Lower leg skin (tissue), 3 donors: ENCODE results near the gene FBLN2.
A peak's percentile ranks its signal among the peaks of the same experiment; 100 is the strongest.

Experiments used
- POLR2A ChIP-seq, 2 donors: fragments of 450-650 bp; IDR thresholded peaks; one replicate each; pipeline ENCODE4 v1.6.1; 2016 to 2017; ENCODE audit warnings: antibody characterized with exemption in 2 of 2, mild to moderate bottlenecking in 1 of 2, moderate library complexity in 1 of 2
- TF ChIP-seq, protein P1 (sequence below), 3 donors: fragments of 450-650 bp; IDR thresholded peaks; one replicate each; pipeline ENCODE4 v1.5.1; 2016; ENCODE audit warnings: antibody characterized with exemption in 3 of 3, mild to moderate bottlenecking in 3 of 3, moderate library complexity in 2 of 3

DNA sequence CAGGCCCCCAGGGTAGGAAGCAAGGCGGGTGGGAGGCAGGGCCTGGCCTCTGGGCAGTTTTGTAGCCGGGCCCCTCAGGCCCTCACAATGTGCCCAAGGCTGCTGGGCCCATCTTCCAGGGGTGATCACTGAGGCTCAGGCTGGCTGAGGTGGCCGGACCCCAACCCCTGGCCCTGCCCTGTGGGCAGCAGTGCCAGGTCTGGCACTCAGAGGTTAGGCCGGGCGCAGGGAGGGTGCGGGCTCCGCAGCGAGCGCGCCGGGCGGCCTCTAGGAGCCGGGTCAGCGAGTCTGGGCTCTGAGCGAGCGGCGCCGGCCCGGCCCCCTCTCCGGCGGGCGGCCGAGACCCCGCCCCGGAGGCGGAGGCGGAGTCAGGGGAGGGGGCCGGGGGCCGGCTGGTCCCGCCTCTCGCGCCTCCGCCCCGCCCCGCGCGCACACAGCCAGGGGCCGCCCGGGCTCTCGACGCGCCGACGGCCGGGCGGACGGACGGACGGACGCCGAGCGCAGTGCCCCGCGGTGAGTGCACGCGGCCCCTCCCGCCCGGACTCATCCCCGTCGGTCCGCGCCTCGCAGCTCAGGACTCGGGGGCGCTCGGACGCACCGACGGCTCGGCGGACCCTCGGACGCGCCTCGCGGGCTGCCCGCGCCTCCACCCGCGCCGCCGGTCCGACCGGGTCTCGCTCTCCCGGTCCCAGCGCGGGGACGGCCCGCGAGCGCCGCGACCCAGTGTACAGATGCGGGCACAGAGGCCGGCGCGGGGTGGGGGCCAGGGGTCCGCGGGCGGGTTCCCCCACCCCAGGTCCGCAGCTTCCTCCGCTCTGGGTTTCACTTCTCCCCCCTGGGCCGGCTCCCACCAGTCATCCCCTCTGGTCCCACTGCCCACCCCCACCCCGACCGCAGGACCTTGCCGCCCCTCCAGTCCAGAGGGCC lies at the start of gene FBLN2:
- TF ChIP-seq, protein P1, sequence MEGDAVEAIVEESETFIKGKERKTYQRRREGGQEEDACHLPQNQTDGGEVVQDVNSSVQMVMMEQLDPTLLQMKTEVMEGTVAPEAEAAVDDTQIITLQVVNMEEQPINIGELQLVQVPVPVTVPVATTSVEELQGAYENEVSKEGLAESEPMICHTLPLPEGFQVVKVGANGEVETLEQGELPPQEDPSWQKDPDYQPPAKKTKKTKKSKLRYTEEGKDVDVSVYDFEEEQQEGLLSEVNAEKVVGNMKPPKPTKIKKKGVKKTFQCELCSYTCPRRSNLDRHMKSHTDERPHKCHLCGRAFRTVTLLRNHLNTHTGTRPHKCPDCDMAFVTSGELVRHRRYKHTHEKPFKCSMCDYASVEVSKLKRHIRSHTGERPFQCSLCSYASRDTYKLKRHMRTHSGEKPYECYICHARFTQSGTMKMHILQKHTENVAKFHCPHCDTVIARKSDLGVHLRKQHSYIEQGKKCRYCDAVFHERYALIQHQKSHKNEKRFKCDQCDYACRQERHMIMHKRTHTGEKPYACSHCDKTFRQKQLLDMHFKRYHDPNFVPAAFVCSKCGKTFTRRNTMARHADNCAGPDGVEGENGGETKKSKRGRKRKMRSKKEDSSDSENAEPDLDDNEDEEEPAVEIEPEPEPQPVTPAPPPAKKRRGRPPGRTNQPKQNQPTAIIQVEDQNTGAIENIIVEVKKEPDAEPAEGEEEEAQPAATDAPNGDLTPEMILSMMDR (IDR thresholded peaks at IDR 0.05), result no peak
- TF ChIP-seq POLR2A (IDR thresholded peaks at IDR 0.05), result peak in 1 of 2 donors; percentile 37
